ENCODE results near the gene GLRB.
"Not testable (repeated sequence)": the region's sequence is repeated elsewhere in the genome, so short reads cannot be mapped to it uniquely, and the experiment has no call there.

The GLRB gene

DNA sequence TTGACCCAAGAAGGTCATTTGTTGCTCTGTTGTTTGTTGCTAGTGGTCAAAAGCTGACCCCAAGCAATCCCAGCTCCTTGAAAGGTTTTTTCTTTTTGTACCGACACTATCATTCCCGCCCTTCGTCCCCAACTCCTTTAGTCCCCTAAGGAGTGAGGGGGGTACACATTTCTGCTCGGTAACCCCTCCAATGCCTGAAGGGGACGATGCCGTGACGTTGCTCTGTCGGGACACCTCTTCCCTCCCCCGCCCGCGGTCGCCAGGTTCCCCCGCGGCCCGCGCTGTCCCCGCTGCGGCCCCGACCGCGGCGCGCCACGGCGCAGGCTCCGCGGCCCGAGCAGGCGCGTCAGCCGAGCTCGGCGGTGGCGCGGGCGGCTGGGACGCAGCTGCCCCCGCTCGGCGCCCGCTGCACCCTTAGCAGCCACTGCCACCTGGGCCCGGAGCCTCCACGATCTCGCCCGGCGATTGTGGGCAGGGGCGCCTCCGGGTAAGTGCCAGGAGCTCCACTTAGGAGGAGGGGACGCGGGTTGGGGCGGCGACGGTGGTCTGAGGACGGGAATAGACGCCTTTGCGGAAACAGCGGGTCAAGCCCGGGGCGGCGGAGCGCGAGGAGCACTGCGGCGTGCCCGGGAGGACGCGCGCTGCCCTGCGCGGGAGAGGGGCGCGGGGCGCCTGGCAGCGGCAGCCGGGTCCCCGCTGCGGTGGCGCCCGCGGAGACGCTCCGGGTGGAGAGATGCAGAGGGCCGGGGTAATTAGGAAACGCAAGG lies at the start of gene GLRB:
Gene GLRB, plus strand, starts transcription at position 340 of the 767 bp plus-strand sequence. CDS start 1,875 bp downstream, outside the sequence.
- H3K4me3 Mint-ChIP-seq = no peak within 1 kb of the TSS
- no peak within 1 kb of the TSS for H3K27ac Mint-ChIP-seq
- H3K4me1 Mint-ChIP-seq = peaks cover 6% of the 10 kb centered on the region
- H3K9me3 Mint-ChIP-seq = peaks cover 6% of the 10 kb centered on the region
- H3K27me3 Mint-ChIP-seq = peaks cover 9% of the 10 kb centered on the region
- ATAC-seq = no peak
- H3K36me3 Mint-ChIP-seq = no peaks in the 10 kb centered on the region

DNA sequence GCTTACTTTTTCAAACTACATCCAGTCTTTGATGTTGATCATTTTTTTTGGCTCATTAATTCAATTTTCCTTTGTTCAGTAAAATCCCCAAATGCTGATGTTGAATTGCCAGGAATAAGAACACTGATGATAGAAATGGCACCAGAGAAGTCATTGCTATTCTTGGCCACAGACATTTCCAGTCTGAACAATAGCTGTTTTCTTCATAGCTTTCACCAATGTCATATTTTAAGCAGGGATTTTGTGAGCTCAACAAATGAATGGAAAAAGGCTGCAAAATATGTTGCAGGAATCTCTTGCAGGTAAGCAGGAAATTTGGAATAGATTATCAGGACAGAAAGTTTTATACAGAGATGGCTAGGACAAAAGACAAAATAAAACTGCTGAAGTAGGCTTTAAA lies 40.5 kb upstream of the GLRB start:
- H3K27ac Mint-ChIP-seq = no peak overlapping the region
- H3K27me3 Mint-ChIP-seq = no peaks in the 10 kb centered on the region
- ATAC-seq = no peak

DNA sequence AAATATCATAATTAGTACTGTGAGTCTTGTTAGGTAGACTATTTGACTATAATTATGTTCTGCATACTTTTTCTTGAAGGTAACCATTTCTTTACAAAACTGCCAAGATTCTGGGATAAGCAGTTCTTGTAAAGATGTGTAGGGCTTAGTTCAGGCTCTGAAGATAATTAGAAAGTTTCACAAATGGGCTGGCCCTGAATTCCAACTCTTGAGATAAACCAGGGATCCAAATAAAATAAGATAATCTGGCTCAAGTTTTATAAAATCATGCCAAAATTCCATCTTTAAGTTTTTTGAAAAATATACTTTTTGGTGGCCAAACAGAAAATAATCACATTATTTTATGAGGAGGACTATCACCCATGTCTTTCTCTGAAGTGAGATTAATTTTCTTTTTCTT lies 35.5 kb upstream of the GLRB start:
- Mint-ChIP-seq H3K4me3 (no peak overlapping the region), H3K27me3 (no peaks in the 10 kb centered on the region), H3K27ac (no peak overlapping the region), H3K4me1 (no peaks in the 10 kb centered on the region), H3K9me3 (no peaks in the 10 kb centered on the region), H3K36me3 (no peaks in the 10 kb centered on the region)
- no peak for ATAC-seq

More for the DNA sequence above, 40.5 kb upstream of the GLRB start:
- H3K4me1 Mint-ChIP-seq = no peaks in the 10 kb centered on the region
- no peak overlapping the region for H3K4me3 Mint-ChIP-seq
- peaks cover 2% of the 10 kb centered on the region for H3K9me3 Mint-ChIP-seq
- no peaks in the 10 kb centered on the region for H3K36me3 Mint-ChIP-seq

DNA sequence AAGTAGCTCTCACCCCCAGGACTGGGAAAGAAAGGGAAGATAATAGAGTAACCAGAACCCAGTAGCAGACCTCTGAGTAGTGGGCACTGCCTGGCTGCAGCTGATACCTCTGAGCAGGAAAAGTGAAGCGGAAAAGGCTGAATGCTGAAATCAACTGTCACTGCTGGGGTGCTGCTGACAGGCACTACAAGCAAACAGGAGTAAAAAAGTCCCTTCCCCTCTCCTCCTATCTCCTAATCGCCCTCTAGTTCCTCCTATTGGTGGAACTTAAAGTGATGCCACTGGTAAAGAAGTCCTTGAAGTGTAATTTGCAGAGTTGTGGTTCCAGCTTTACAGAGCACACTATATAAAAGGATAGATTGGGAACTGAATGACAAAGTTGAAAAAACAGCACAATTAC lies 32.8 kb upstream of the GLRB start:
- no peaks in the 10 kb centered on the region for H3K36me3 Mint-ChIP-seq
- ATAC-seq = no peak
- no peak overlapping the region for H3K27ac Mint-ChIP-seq
- H3K27me3 Mint-ChIP-seq = no peaks in the 10 kb centered on the region
- no peak overlapping the region for H3K4me3 Mint-ChIP-seq
- no peaks in the 10 kb centered on the region for H3K4me1 Mint-ChIP-seq
- H3K9me3 Mint-ChIP-seq = no peaks in the 10 kb centered on the region

DNA sequence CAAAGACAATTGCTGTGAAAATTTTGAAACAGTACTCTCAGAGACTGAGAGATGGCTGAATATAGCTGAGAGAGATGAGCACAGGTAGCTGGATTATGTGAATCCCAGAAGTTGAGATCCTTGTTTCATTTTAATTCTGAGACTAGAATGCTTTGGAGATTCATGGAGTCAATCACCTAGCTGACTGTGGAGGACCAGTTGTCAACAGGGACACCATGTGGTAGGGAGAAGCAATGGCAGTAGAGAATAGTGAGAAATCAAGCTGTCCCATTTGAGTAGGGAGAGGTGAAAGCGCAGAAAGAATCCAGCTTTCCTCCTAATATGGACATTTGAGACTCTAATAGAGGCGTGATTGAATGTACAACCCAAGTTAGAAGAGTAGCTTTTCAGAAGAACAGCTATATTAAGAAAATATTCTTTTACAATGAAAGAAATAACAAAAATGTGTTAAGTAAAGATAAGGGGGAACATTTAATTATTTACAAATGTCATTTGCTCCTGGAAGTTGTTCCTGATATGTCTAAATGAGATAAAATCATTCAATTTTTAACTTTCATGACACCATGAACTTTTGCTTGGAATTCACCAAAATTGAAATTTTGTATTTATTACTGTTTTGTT lies 30.3 kb upstream of the GLRB start:
- H3K27me3 Mint-ChIP-seq = no peaks in the 10 kb centered on the region
- no peak overlapping the region for H3K4me3 Mint-ChIP-seq
- H3K9me3 Mint-ChIP-seq = no peaks in the 10 kb centered on the region
- no peak overlapping the region for H3K27ac Mint-ChIP-seq
- H3K36me3 Mint-ChIP-seq = no peaks in the 10 kb centered on the region
- no peaks in the 10 kb centered on the region for H3K4me1 Mint-ChIP-seq
- no peak for ATAC-seq

DNA sequence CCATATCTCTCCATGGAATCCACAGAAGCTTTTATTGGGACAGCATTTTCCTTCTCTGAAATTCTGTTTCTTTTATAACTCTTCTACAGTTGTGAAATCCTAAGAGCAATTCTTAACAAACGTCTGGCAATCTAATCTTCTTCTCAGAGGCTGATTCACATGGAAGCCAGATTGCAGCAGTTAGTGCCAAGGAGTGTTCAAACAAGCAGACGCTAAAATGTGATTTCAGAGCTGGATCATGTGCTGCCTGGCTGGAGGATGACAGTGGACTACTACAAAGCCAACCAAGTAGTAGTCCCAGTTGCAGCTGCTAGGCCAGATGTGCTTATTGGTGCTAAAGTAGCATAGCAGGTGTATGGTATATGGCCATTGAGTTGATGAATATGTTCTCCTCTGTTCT lies 27.7 kb upstream of the GLRB start:
- ATAC-seq = no peak
- no peaks in the 10 kb centered on the region for H3K4me1 Mint-ChIP-seq
- H3K36me3 Mint-ChIP-seq = no peaks in the 10 kb centered on the region
- H3K4me3 Mint-ChIP-seq = no peak overlapping the region
- no peaks in the 10 kb centered on the region for H3K27me3 Mint-ChIP-seq
- no peaks in the 10 kb centered on the region for H3K9me3 Mint-ChIP-seq
- no peak overlapping the region for H3K27ac Mint-ChIP-seq

DNA sequence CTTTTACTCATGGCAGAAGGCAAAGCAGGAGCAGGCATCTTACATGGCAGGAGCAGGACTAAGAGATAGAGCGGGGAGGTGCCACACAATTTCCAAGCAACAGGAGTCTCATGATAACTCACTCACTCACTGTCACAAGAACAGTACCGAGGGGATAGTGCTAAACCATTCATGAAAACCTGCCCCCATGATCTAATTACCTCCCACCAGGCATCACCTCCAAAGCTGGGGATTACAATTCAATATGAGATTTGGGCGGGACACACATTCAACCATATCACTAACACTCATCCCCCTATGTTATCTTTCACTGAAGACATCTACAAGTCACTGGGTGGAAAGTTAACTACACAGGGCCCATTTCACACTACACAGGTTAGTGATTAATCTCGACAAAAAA lies 25.4 kb upstream of the GLRB start:
- Mint-ChIP-seq H3K27ac (no peak overlapping the region), H3K4me1 (no peaks in the 10 kb centered on the region), H3K27me3 (no peaks in the 10 kb centered on the region), H3K9me3 (no peaks in the 10 kb centered on the region), H3K4me3 (no peak overlapping the region), H3K36me3 (no peaks in the 10 kb centered on the region)
- ATAC-seq = no peak

DNA sequence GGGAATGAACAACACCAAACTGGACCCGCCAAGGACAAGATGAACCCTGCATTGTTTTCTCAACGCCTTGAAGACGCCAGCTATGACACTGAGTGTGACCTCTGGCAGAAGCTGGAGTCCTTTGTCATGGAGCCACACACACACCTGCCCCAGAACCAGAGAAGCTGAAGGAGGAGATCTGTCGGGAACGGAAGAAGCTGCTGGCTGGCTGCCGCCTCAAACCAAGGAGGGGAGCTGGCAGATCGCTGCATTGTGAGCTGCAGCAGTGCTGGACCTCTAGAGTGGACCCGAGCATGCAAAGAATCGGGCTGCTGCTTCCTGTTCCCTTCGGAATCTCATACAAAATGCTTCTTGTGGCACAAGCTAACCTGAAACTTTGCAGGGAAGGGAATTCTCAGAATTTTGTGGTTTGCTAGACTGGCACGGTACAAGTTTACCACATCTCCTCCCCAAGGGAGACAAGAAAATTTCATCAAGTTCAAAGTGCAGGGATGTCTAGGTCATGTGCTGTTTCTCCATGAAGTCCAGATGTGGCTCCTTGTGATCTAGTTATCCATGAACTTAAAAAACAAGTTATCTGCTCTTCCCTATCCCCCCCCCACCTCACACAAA lies 23.4 kb upstream of the GLRB start:
- no peaks in the 10 kb centered on the region for H3K27me3 Mint-ChIP-seq
- ATAC-seq = no peak
- H3K27ac Mint-ChIP-seq = no peak overlapping the region
- H3K4me1 Mint-ChIP-seq = no peaks in the 10 kb centered on the region
- no peak overlapping the region for H3K4me3 Mint-ChIP-seq
- H3K36me3 Mint-ChIP-seq = no peaks in the 10 kb centered on the region
- H3K9me3 Mint-ChIP-seq = no peaks in the 10 kb centered on the region

DNA sequence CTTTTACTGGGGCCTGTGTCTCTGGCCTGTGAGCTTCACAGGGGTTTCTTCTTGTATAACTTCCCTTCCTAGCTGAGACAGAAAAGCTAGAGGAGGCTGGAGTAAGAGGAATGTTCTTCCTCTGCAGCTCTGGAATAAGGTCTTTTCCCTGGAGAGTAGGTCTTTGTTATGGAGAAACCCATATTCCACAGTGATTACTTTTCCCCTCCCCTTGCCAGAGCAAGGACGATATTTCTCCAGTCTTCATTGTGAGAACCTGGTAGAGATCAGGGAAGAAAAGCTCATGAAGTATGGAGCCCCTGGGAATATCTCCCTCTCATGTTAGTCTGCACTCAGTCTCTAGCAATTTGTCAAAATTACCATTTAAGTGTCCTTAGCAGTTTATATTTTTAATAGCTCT lies 18.7 kb upstream of the GLRB start:
- no peaks in the 10 kb centered on the region for H3K36me3 Mint-ChIP-seq
- no peaks in the 10 kb centered on the region for H3K27me3 Mint-ChIP-seq
- peaks cover 3% of the 10 kb centered on the region for H3K9me3 Mint-ChIP-seq
- H3K27ac Mint-ChIP-seq = no peak overlapping the region
- H3K4me1 Mint-ChIP-seq = no peaks in the 10 kb centered on the region
- no peak for ATAC-seq
- H3K4me3 Mint-ChIP-seq = no peak overlapping the region

DNA sequence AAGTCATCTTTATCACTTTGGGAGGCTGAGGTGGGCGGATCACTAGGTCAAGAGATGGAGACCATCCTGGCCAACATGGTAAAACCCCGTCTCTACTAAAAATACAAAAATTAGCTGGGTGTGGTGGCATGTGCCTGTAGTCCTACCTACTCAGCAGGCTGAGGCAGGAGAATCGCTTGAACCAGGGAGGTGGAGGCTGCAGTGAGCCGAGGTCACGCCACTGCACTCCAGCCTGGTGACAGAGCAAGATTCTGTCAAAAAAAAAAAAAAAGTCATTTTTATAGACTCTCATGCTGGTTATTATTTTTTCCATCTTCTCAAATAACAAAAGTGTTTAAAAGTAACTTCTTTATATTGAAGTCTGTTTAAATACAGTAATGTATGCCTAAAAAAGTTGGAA lies 17.1 kb upstream of the GLRB start:
- H3K27ac Mint-ChIP-seq, H3K36me3 Mint-ChIP-seq, ATAC-seq, H3K9me3 Mint-ChIP-seq, H3K4me1 Mint-ChIP-seq, H3K4me3 Mint-ChIP-seq, H3K27me3 Mint-ChIP-seq: not testable (repeated sequence)

DNA sequence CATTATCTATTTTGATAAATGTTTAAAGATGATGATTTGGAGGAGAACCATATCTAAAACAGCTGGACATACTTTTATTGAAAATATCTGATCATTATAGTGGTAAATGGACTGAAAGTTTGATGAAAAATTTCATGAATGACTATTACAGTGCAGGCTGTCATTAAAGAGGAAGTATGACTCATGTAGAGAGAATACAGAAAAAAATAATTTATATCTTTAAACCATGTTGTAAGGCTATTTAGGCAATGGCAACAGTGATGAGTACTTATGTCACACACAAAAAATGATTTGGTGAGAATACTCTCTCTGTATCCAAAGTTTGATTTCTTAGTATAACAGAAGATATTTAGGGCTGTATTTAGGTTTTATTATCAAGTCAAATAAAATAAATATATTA lies 3.9 kb upstream of the GLRB start:
- no peak overlapping the region for H3K4me3 Mint-ChIP-seq
- ATAC-seq = no peak

DNA sequence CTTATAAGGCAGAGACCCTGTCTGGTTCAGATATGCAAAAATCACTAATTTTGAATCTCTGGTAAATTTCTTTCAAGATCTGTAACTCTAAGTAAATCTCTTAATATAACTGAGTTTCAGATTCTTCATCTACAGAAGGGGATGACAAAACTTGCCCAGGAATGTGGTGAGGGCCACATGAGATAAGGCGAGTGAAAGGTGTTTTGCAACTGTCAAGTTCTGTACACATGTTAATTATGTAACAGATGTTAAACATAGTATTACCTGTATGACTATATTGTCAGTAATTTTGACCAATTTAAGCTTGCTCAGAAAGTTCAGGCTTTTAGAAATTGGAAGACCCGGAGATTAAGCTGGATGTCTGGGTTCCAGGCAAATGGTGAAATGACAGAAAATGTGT lies 549 bp upstream of the GLRB start:
- peaks cover 9% of the 10 kb centered on the region for H3K27me3 Mint-ChIP-seq
- no peak overlapping the region for H3K27ac Mint-ChIP-seq
- H3K4me1 Mint-ChIP-seq = peaks cover 6% of the 10 kb centered on the region
- H3K9me3 Mint-ChIP-seq = peaks cover 6% of the 10 kb centered on the region
- H3K4me3 Mint-ChIP-seq = no peak overlapping the region
- ATAC-seq = no peak
- H3K36me3 Mint-ChIP-seq = no peaks in the 10 kb centered on the region

More for the DNA sequence above, 3.9 kb upstream of the GLRB start:
- Mint-ChIP-seq H3K27ac (no peak overlapping the region), H3K9me3 (peaks cover 6% of the 10 kb centered on the region), H3K4me1 (peaks cover 6% of the 10 kb centered on the region), H3K36me3 (no peaks in the 10 kb centered on the region), H3K27me3 (peaks cover 9% of the 10 kb centered on the region)

DNA sequence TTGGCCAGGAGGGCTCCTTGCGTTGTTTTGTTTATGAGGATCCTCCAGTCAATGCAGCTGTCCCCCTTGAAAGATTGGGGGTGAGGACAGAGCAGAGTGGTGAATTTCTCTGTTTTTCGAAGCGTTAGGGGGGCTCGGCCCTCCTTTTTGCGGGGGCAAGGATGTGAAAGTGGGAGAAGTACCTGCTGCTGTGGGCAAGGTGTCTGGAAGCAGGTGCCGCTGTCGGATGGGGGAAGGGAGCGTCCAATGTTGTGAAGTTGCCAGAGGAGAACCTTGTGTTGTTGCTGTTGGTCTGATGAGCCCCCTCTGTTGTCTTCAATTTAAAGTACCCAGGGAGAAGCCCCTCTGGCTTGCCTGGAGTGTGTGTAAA lies 613 bp downstream of the GLRB start:
- Mint-ChIP-seq H3K36me3 (no peaks in the 10 kb centered on the region), H3K4me3 (no peak overlapping the region), H3K9me3 (peaks cover 6% of the 10 kb centered on the region), H3K27me3 (peaks cover 9% of the 10 kb centered on the region), H3K4me1 (peaks cover 6% of the 10 kb centered on the region), H3K27ac (no peak overlapping the region)
- ATAC-seq = no peak

DNA sequence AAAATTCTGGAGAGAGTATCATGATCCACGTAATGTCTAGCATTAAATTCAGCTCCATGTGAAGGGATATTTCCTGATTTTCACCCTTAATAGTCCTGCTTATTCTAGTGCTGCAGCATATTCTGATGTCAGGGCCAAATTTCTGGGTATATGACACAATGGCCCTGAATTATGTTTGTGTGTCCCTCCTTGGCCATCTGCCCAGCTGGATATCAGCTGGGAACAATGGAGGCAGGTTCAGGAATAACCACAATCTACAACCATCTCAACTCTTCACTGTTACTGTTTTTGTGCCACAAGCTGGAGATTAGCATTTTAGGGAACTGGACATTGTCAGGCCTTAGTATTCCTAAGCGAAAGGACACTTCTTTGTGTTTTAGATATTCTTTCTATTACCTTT lies 3.5 kb downstream of the GLRB start:
- Mint-ChIP-seq H3K4me1 (peaks cover 6% of the 10 kb centered on the region), H3K36me3 (no peaks in the 10 kb centered on the region), H3K27me3 (peaks cover 9% of the 10 kb centered on the region), H3K27ac (no peak overlapping the region), H3K4me3 (no peak overlapping the region), H3K9me3 (peaks cover 2% of the 10 kb centered on the region)
- ATAC-seq = no peak

DNA sequence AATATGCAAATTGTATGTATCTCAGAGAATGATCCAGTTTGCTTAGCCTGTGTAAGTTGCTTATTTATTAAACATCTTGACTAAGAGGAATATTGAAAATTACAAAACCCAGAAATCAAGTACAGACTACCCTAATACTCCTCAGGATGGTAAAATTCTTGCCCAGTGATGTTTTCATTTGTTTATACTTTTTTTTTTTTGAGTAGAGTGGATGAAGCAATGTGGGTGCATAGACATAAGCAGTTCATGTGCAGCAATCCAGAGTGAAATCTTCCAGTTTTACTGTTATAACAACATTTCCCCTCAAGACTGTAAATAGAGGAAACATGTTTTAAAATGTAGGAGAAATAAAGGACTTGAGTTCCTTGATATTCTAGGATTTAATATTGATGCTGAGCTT lies 4.7 kb downstream of the GLRB start:
- no peak for ATAC-seq
- no peak overlapping the region for H3K27ac Mint-ChIP-seq
- peaks cover 9% of the 10 kb centered on the region for H3K27me3 Mint-ChIP-seq
- no peak overlapping the region for H3K4me3 Mint-ChIP-seq
- peaks cover 2% of the 10 kb centered on the region for H3K9me3 Mint-ChIP-seq
- no peaks in the 10 kb centered on the region for H3K36me3 Mint-ChIP-seq
- H3K4me1 Mint-ChIP-seq = peaks cover 6% of the 10 kb centered on the region

DNA sequence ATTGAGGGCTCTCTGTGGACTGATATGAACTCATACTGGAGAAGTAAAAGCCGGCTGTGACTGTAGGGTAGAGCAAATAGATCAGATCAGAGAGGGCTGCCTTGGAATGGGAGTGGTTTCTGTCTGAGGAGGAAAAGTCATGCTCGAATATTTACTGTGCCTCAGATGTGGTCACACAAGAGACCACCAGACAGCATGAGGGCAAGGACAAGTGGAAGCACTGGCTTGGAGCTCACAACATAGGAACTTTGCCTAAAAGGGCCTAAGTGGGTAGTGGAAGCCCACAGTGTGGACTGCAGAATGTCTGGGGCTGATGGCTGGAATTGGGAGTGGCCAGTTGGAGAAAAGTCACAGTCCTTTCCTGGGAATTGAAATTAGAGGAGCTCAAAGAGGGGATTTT lies 19.8 kb downstream of the GLRB start:
- ATAC-seq = no peak
- Mint-ChIP-seq H3K9me3 (peaks cover 3% of the 10 kb centered on the region), H3K36me3 (no peaks in the 10 kb centered on the region), H3K27me3 (no peaks in the 10 kb centered on the region), H3K4me1 (no peaks in the 10 kb centered on the region), H3K27ac (no peak overlapping the region), H3K4me3 (no peak overlapping the region)

All from stimulated activated memory B cell treated with anti-CD40 and anti-IgM and Interleukin-4, amounts not matched to agents 10 μg/mL and 1 μg/mL and 100 μg/mL, for 72 hours (primary cell).